ENCODE data around the gene ALPK3.
"Not testable (repeated sequence)": the region's sequence is repeated elsewhere in the genome, so short reads cannot be mapped to it uniquely, and the experiment has no call there.

GRCh38 chr15:84845631-84846030 lies 28.5 kb downstream of the ALPK3 start:
- peak; percentile 54 to 58 for TF ChIP-seq CTCF (IDR thresholded peaks at IDR 0.05)
- not testable (repeated sequence) for TF ChIP-seq POLR2AphosphoS5 (IDR thresholded peaks at IDR 0.05)

All from suprapubic skin (tissue), 3 donors.